Glomerular endothelial cell (primary cell): ENCODE measurements around the gene CCDC70. TPM values are rescaled to one million over a fixed set of nuclear protein-coding genes. Genes with fewer than 3 reads are reported as not detected.
A peak's percentile ranks its signal among the peaks of the same experiment; 100 is the strongest.

Source experiments
- DNase-seq: peaks from one replicate; pipeline ENCODE4 v3.0.0-alpha.2; 2011; ENCODE audit warnings: low read depth, low spot score; ENCODE audit errors: extremely low read depth
- total RNA-seq: library from RNA; depleted of rRNA; stranded (reverse); fragments of >200 nt; gene quantifications from 2 replicates; pipeline ENCODE4 v1.2.3, GENCODE V29; 2015

Gene CCDC70
- total RNA-seq, 1 donor from 2014 or later = not detected

GRCh38 chr13:51856027-51856736, 5.6 kb upstream of the CCDC70 start:
- DNase-seq = no peak

- no peak for DNase-seq
Measured at GRCh38 chr13:51856998-51857397, 4.8 kb upstream of the CCDC70 start.

- DNase-seq = no peak
Measured at GRCh38 chr13:51858433-51859247, 3.1 kb upstream of the CCDC70 start.

- DNase-seq = no peak
Measured at GRCh38 chr13:51862957-51863356, 1.2 kb downstream of the CCDC70 start.

GRCh38 chr13:51865838-51866237, 4.1 kb downstream of the CCDC70 start:
- DNase-seq = no peak

- DNase-seq = no peak
Measured at GRCh38 chr13:51867062-51867461, 5.3 kb downstream of the CCDC70 start.

GRCh38 chr13:51869916-51870315, 8.1 kb downstream of the CCDC70 start:
- DNase-seq = no peak

GRCh38 chr13:51870616-51871015, 8.8 kb downstream of the CCDC70 start:
- no peak for DNase-seq

GRCh38 chr13:51873117-51873798, 11.5 kb downstream of the CCDC70 start:
- no peak for DNase-seq

- no peak for DNase-seq
Measured at GRCh38 chr13:51873837-51874236, 12.1 kb downstream of the CCDC70 start.

GRCh38 chr13:51874651-51875050, 12.9 kb downstream of the CCDC70 start:
- DNase-seq = no peak

- DNase-seq = no peak
Measured at GRCh38 chr13:51879133-51879532, 17.4 kb downstream of the CCDC70 start.

- DNase-seq = no peak
Measured at GRCh38 chr13:51881296-51881695, 19.5 kb downstream of the CCDC70 start.

- no peak for DNase-seq
Measured at GRCh38 chr13:51882570-51883225, 20.9 kb downstream of the CCDC70 start.

GRCh38 chr13:51883226-51883600, 21.4 kb downstream of the CCDC70 start:
- no peak for DNase-seq

GRCh38 chr13:51885651-51886050, 23.9 kb downstream of the CCDC70 start:
- no peak for DNase-seq

- DNase-seq = no peak
Measured at GRCh38 chr13:51887468-51887867, 25.7 kb downstream of the CCDC70 start.

GRCh38 chr13:51892657-51893056, 30.9 kb downstream of the CCDC70 start:
- no peak for DNase-seq

- DNase-seq = no peak
Measured at GRCh38 chr13:51894239-51894638, 32.5 kb downstream of the CCDC70 start.

GRCh38 chr13:51895906-51896888, 34.4 kb downstream of the CCDC70 start:
- DNase-seq = peak; percentile 16
